ENCODE measurements around the gene CLEC4D. TPM values are rescaled to one million over a fixed set of nuclear protein-coding genes. Genes with fewer than 3 reads are reported as not detected.

CLEC4D gene
- total RNA-seq, 1 experiment from 2014 or later = 0.42 TPM

DNA sequence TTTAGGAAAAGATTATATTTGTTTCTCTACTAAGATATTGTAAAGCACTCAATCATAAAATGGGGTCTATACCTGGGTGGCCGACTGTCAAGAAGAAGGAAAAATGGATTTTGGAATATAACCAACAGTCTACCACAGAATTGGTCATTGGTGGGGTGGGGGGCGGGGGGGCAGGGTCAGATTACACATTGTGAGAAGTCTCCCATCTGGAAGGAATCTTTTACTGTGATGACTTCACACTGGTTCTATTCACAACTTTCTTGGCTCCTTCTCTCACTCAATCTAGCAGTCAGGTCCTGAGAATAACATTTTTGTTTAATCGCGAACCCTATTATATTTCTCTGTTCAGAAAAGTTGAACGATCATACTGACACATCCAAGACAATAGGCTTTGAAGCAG lies 36.1 kb downstream of the CLEC4D start:
- Histone ChIP-seq H3K23me2 (ENCODE audit: insufficient read length, low read depth, low read length, poor library complexity, severe bottlenecking) (no peaks in the 10 kb centered on the region), H3K9ac (ENCODE audit: extremely low read depth, insufficient read length, low read length) (no peak overlapping the region), H2BK5ac (ENCODE audit: insufficient read length, low read length) (no peak overlapping the region), H3K79me1 (ENCODE audit: insufficient read depth, low read depth, low read length, poor library complexity, severe bottlenecking) (no peaks in the 10 kb centered on the region), H3K9me3 (ENCODE audit: control insufficient read depth, low read depth, low read length) (no peaks in the 10 kb centered on the region), H2BK15ac (ENCODE audit: low read depth, low read length) (no peak overlapping the region), H2BK20ac (ENCODE audit: low read depth, low read length, poor library complexity, severe bottlenecking) (no peak overlapping the region), H2BK12ac (ENCODE audit: insufficient read length, low read depth, low read length) (no peak overlapping the region), H3K56ac (ENCODE audit: insufficient read length, low read depth, low read length) (no peak overlapping the region), H3T11ph (ENCODE audit: low read length) (no peak overlapping the region), H3K18ac (ENCODE audit: insufficient read length, low read depth, low read length) (no peak overlapping the region), H3K27me3 (ENCODE audit: insufficient read depth, low read length) (no peaks in the 10 kb centered on the region), H2BK120ac (ENCODE audit: low read depth, low read length, poor library complexity, severe bottlenecking) (no peak overlapping the region), H3K79me2 (ENCODE audit: insufficient read depth, low read length) (no peaks in the 10 kb centered on the region), H4K20me1 (ENCODE audit: control insufficient read depth, insufficient read depth, insufficient read length) (no peaks in the 10 kb centered on the region), H3K4ac (ENCODE audit: low read depth, low read length) (no peak overlapping the region), H3K23ac (ENCODE audit: insufficient read length, low read depth, low read length) (no peak overlapping the region), H2AFZ (ENCODE audit: low read length) (no peak overlapping the region), H4K5ac (ENCODE audit: insufficient read length, low read depth, low read length) (no peak overlapping the region), H4K8ac (replicated peaks; ENCODE audit: insufficient read length, low read depth, low read length) (no peak overlapping the region), H2AK5ac (ENCODE audit: insufficient read length, low read length) (no peak overlapping the region), H3K4me2 (ENCODE audit: insufficient read depth, insufficient read length, low read length) (no peak overlapping the region), H3K27ac (ENCODE audit: insufficient read length, low read depth, low read length) (no peak overlapping the region), H3K4me1 (ENCODE audit: insufficient read depth, low read length) (no peaks in the 10 kb centered on the region), H3K14ac (ENCODE audit: insufficient read depth, low read length) (no peak overlapping the region), H4K91ac (ENCODE audit: insufficient read length, low read depth, low read length) (no peak overlapping the region)
- TF ChIP-seq, protein P1, sequence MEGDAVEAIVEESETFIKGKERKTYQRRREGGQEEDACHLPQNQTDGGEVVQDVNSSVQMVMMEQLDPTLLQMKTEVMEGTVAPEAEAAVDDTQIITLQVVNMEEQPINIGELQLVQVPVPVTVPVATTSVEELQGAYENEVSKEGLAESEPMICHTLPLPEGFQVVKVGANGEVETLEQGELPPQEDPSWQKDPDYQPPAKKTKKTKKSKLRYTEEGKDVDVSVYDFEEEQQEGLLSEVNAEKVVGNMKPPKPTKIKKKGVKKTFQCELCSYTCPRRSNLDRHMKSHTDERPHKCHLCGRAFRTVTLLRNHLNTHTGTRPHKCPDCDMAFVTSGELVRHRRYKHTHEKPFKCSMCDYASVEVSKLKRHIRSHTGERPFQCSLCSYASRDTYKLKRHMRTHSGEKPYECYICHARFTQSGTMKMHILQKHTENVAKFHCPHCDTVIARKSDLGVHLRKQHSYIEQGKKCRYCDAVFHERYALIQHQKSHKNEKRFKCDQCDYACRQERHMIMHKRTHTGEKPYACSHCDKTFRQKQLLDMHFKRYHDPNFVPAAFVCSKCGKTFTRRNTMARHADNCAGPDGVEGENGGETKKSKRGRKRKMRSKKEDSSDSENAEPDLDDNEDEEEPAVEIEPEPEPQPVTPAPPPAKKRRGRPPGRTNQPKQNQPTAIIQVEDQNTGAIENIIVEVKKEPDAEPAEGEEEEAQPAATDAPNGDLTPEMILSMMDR (conservative IDR thresholded peaks at IDR 0.05) = no peak
- no peak for DNase-seq
- Mint-ChIP-seq H3K9me3 (no peaks in the 10 kb centered on the region), H3K36me3 (ENCODE audit: insufficient read depth in 1 of 3, low read depth in 3 of 3) (no peaks in the 10 kb centered on the region), H3K27me3 (ENCODE audit: low read depth) (no peaks in the 10 kb centered on the region), H3K27ac (no peak overlapping the region), H3K4me1 (peaks cover 2 to 3% of the 10 kb centered on the region in 2 experiments; a peak in 2 of 4 replicates), H3K4me3 (no peak overlapping the region)
- no CpG with 5 or more reads among the region's 5 CpGs for whole genome bisulfite sequencing (ENCODE audit: extremely low coverage, insufficient read length, low lambda C conversion rate)
